ENCODE results near the gene DDX25. TPM values are rescaled to one million over a fixed set of nuclear protein-coding genes. Genes with fewer than 3 reads are reported as not detected.

The DDX25 gene
- total and polyA plus RNA-seq, 2 of the 8 experiments (the other 6 are each of a cell fraction or from before 2014, with no cell fraction given) = 17.6 to 17.9 TPM

DNA sequence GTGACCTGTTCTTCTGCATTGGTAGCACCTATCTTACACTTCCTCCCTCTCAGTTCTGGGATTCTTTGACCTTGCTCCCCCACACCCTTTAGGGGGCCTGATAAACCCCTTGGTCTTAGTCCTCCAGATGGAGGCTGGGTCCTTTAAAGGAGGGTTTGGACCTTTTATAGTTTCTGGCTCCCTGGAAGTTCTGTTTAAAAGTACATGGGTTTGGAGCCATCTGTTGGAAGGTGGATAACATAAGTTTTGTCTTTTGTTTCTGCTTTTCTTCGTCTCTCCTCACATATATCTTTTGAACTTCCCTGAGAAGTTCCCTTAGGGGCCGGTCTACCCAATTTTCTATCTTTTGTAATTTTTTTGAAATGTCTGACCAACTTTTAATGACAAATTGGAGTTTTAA is 34.8 kb upstream of the DDX25 start:
- no peaks in the 10 kb centered on the region for H3K79me2 ChIP-seq (ENCODE audit: control insufficient read depth in 1 of 2, insufficient read depth in 2 of 2, low read length in 2 of 2)
- H3K23me2 ChIP-seq (ENCODE audit: low read depth, low read length) = no peaks in the 10 kb centered on the region
- no peak overlapping the region for H2BK5ac ChIP-seq (ENCODE audit: low read depth, low read length)
- FAIRE-seq (no peak), DNase-seq (ENCODE audit: low read depth in 1 of 2, low spot score in 2 of 2) (no peak)
- TF ChIP-seq RAD21 (IDR thresholded peaks at IDR 0.05 in 1 of 2, conservative IDR thresholded peaks at IDR 0.05 in 1 of 2; ENCODE audit: low read depth in 2 of 2, low read length in 2 of 2) (peak; percentile 24 to 39; a peak in 2 of 4 replicates), PHF8 (conservative IDR thresholded peaks at IDR 0.05; ENCODE audit: low read depth, low read length) (no peak)
- no peak overlapping the region for H3K27ac ChIP-seq (ENCODE audit: low read depth, low read length)
- no peaks in the 10 kb centered on the region for H4K20me1 ChIP-seq (replicated peaks in 1 of 2; ENCODE audit: control insufficient read depth in 1 of 2, insufficient read depth in 2 of 2, low read length in 2 of 2)
- H2BK120ac ChIP-seq (replicated peaks; ENCODE audit: low read depth, low read length) = no peak overlapping the region
- no peak overlapping the region for H2AK5ac ChIP-seq (ENCODE audit: low read depth, low read length)
- H4K8ac ChIP-seq (ENCODE audit: extremely low read depth, insufficient read depth, low read length) = no peak overlapping the region
- H3K36me3 ChIP-seq (ENCODE audit: control insufficient read depth in 2 of 4, insufficient read depth in 4 of 4, low read length in 3 of 4) = no peaks in the 10 kb centered on the region
- H3K4me1 ChIP-seq (replicated peaks in 1 of 4; ENCODE audit: control insufficient read depth in 3 of 4, insufficient read depth in 4 of 4, low read length in 3 of 4) = no peaks in the 10 kb centered on the region; a peak in 1 of 7 replicates
- H2BK20ac ChIP-seq (ENCODE audit: low read length) = no peak overlapping the region
- H3K18ac ChIP-seq (ENCODE audit: extremely low read depth, low read length) = no peak overlapping the region
- no peak overlapping the region for H2BK12ac ChIP-seq (ENCODE audit: low read depth, low read length)
- H3K14ac ChIP-seq (ENCODE audit: insufficient read length) = no peak overlapping the region
- WGBS, 2 experiments (ENCODE audit: extremely low coverage in 1 of 2, insufficient coverage in 1 of 2, insufficient read length in 1 of 2, insufficient replicate concordance in 2 of 2, low coverage in 1 of 2, low lambda C conversion rate in 2 of 2, missing lambda C conversion rate in 1 of 2) = 78% methylated on average over 2 of the region's 2 CpGs; no CpG with 5 or more reads in 1 of the 2 experiments
- H4K91ac ChIP-seq (replicated peaks; ENCODE audit: insufficient read length, low read length) = no peak overlapping the region
- ChIA-PET POLR2A (ENCODE audit: partially characterized antibody) (no interaction called here), CTCF (ENCODE audit: partially characterized antibody) (interaction anchor here (0.9 to 1.7 kb wide), 5 partner anchors 10 to 146 kb away, joined by 3 to 15 read pairs (median 3); no protein-coding TSS in a partner anchor)
- no peak overlapping the region for H2AFZ ChIP-seq (ENCODE audit: low read length)
- H3K4me2 ChIP-seq (ENCODE audit: insufficient read depth in 1 of 2, low read depth in 2 of 2, low read length in 2 of 2) = no peak overlapping the region
- H3K4me3 ChIP-seq (ENCODE audit: extremely low read depth in 1 of 4, insufficient read depth in 2 of 4, low read depth in 3 of 4, low read length in 4 of 4) = no peak overlapping the region
- H3K9me3 ChIP-seq (ENCODE audit: insufficient read depth in 2 of 2, low read depth in 1 of 2, low read length in 1 of 2) = peaks cover 0 to 2% of the 10 kb centered on the region in 2 experiments; a peak in 1 of 4 replicates
- H3K9ac ChIP-seq (replicated peaks in 1 of 4; ENCODE audit: extremely low read depth in 1 of 4, low read depth in 3 of 4, low read length in 3 of 4) = no peak overlapping the region
- no peaks in the 10 kb centered on the region for H3K27me3 ChIP-seq (replicated peaks in 1 of 4; ENCODE audit: control insufficient read depth in 3 of 4, extremely low read depth in 1 of 4, insufficient read depth in 3 of 4, low read length in 3 of 4)
- no peak overlapping the region for H3K4ac ChIP-seq (replicated peaks; ENCODE audit: insufficient read length, low read depth, low read length)
- no peak overlapping the region for H3K56ac ChIP-seq (replicated peaks; ENCODE audit: insufficient read length, low read depth, low read length)
- no peak overlapping the region for H2BK15ac ChIP-seq (ENCODE audit: low read length)
- no peak overlapping the region for H4K5ac ChIP-seq (ENCODE audit: insufficient read length, low read depth, low read length)
- H3K23ac ChIP-seq (ENCODE audit: insufficient read length) = no peak overlapping the region
- no peaks in the 10 kb centered on the region for H3K79me1 ChIP-seq (ENCODE audit: low read depth, low read length)
